ENCODE results near the gene LRRC41.
"Not testable (repeated sequence)": the region's sequence is repeated elsewhere in the genome, so short reads cannot be mapped to it uniquely, and the experiment has no call there.

Gene LRRC41

GRCh38 chr1:46303038-46303871, at the start of gene LRRC41, which contains the start of gene UQCRH:
Gene LRRC41 (minus strand): TSS chr1:46303616. CDS start chr1:46303322, 294 bp downstream.
Gene UQCRH (plus strand): TSS chr1:46303698. CDS start chr1:46303767, 69 bp downstream.
- peak within 1 kb of the TSS; percentile 85 for H3K27ac ChIP-seq
- DNase-seq (ENCODE audit: low read depth, low spot score) = peak; percentile 79

GRCh38 chr1:46352363-46352762, 48.9 kb upstream of the LRRC41 start:
- H3K27ac ChIP-seq = no peak overlapping the region
- DNase-seq (ENCODE audit: low read depth, low spot score) = no peak

GRCh38 chr1:46345281-46345680, 41.9 kb upstream of the LRRC41 start:
- H3K27ac ChIP-seq = no peak overlapping the region
- no peak for DNase-seq (ENCODE audit: low read depth, low spot score)

- no peak for DNase-seq (ENCODE audit: low read depth, low spot score)
- H3K27ac ChIP-seq = no peak overlapping the region
Observed at GRCh38 chr1:46344481-46344880, 41.1 kb upstream of the LRRC41 start.

GRCh38 chr1:46343705-46344104, 40.3 kb upstream of the LRRC41 start:
- no peak overlapping the region for H3K27ac ChIP-seq
- DNase-seq (ENCODE audit: low read depth, low spot score) = no peak

- no peak for DNase-seq (ENCODE audit: low read depth, low spot score)
- H3K27ac ChIP-seq = no peak overlapping the region
Observed at GRCh38 chr1:46343351-46343695, 39.9 kb upstream of the LRRC41 start.

GRCh38 chr1:46342677-46343350, 39.4 kb upstream of the LRRC41 start:
- no peak for DNase-seq (ENCODE audit: low read depth, low spot score)
- no peak overlapping the region for H3K27ac ChIP-seq

GRCh38 chr1:46342084-46342656, 38.8 kb upstream of the LRRC41 start:
- no peak for DNase-seq (ENCODE audit: low read depth, low spot score)
- no peak overlapping the region for H3K27ac ChIP-seq

GRCh38 chr1:46341222-46342083, 38.0 kb upstream of the LRRC41 start:
- no peak for DNase-seq (ENCODE audit: low read depth, low spot score)
- H3K27ac ChIP-seq = peak overlapping the region; percentile 95

- DNase-seq (ENCODE audit: low read depth, low spot score) = peak; percentile 64
- H3K27ac ChIP-seq = peak within 1 kb of the TSS; percentile 95
Observed at GRCh38 chr1:46340404-46341221, 37.2 kb upstream of the LRRC41 start, which contains the start of gene NSUN4. Gene NSUN4 (plus strand): TSS chr1:46340807. CDS start chr1:46340827, 20 bp downstream.

GRCh38 chr1:46337409-46337808, 34.0 kb upstream of the LRRC41 start:
- DNase-seq (ENCODE audit: low read depth, low spot score); H3K27ac ChIP-seq: not testable (repeated sequence)

- no peak for DNase-seq (ENCODE audit: low read depth, low spot score)
- no peak overlapping the region for H3K27ac ChIP-seq
Observed at GRCh38 chr1:46335081-46335480, 31.7 kb upstream of the LRRC41 start.

GRCh38 chr1:46334030-46334384, 30.6 kb upstream of the LRRC41 start:
- no peak for DNase-seq (ENCODE audit: low read depth, low spot score)
- no peak overlapping the region for H3K27ac ChIP-seq

- no peak overlapping the region for H3K27ac ChIP-seq
- DNase-seq (ENCODE audit: low read depth, low spot score) = no peak
Observed at GRCh38 chr1:46333300-46334029, 30.0 kb upstream of the LRRC41 start.

GRCh38 chr1:46331786-46332540, 28.5 kb upstream of the LRRC41 start:
- H3K27ac ChIP-seq; DNase-seq (ENCODE audit: low read depth, low spot score): not testable (repeated sequence)

- DNase-seq (ENCODE audit: low read depth, low spot score); H3K27ac ChIP-seq: not testable (repeated sequence)
Observed at GRCh38 chr1:46330381-46330780, 27.0 kb upstream of the LRRC41 start.

- not testable (repeated sequence) for DNase-seq (ENCODE audit: low read depth, low spot score); H3K27ac ChIP-seq
Observed at GRCh38 chr1:46329807-46330206, 26.4 kb upstream of the LRRC41 start.

GRCh38 chr1:46328182-46328581, 24.8 kb upstream of the LRRC41 start:
- not testable (repeated sequence) for H3K27ac ChIP-seq; DNase-seq (ENCODE audit: low read depth, low spot score)
